HEK293 (cell line): ENCODE data around the gene KICS2.

Experiments
- CTCF ChIA-PET: fragments of 350-600 bp; formaldehyde crosslinking; extraction: SDS; loops from one replicate; lab custom pipeline; 2021; ENCODE audit warnings: antibody characterized with exemption; lab: Yijun Ruan, JAX
- POLR2A ChIA-PET: fragments of 300-600 bp; formaldehyde crosslinking; extraction: SDS; loops from one replicate; lab custom pipeline; 2020; ENCODE audit warnings: antibody characterized with exemption, inconsistent platforms; lab: Yijun Ruan, JAX
- H3K27ac ChIP-seq: fragments of 200-500 bp; sonication (Bioruptor generic); 2 replicates; pipeline ENCODE4 v1.5.1; 2014; ENCODE audit warnings: low read depth, low read length, control low read depth, inconsistent platforms; ENCODE audit errors: extremely low read depth
- H3K36me3 ChIP-seq, 2 experiments: fragments of 200-500 bp in 1 of 2; sonication (Bioruptor generic) in 1 of 2; 1 replicate in 1 of 2; 2 replicates in 1 of 2; pipeline ENCODE4 v1.5.1; 2014 to 2017; ENCODE audit warnings: inconsistent platforms in 2 of 2, low read length in 2 of 2; ENCODE audit not compliant: control insufficient read depth in 2 of 2, insufficient read depth in 1 of 2
- H3K4me1 ChIP-seq: fragments of 200-500 bp; sonication (Bioruptor generic); 2 replicates; pipeline ENCODE4 v1.5.1; 2014; ENCODE audit warnings: mild to moderate bottlenecking, low read length, inconsistent platforms; ENCODE audit not compliant: control insufficient read depth, insufficient read depth
- H3K4me3 ChIP-seq: 2 replicates; pipeline ENCODE4 v1.5.1; 2011; ENCODE audit warnings: low read depth, mild to moderate bottlenecking, control low read depth, low read length, moderate library complexity
- H3K9me3 ChIP-seq: fragments of 200-500 bp; sonication (Bioruptor generic); 2 replicates; pipeline ENCODE4 v1.5.1; 2014; ENCODE audit warnings: low read depth, low read length, inconsistent platforms; ENCODE audit not compliant: control insufficient read depth, insufficient read depth
- AEBP2 ChIP-seq: fragments of 450-650 bp; formaldehyde crosslinking; IDR thresholded peaks from 2 replicates; pipeline ENCODE4 v1.5.1; 2016; ENCODE audit warnings: missing biosample characterization, missing genetic modification characterization, borderline replicate concordance
- BCL11A ChIP-seq: fragments of 450-650 bp; formaldehyde crosslinking; IDR thresholded peaks from 2 replicates; pipeline ENCODE4 v1.5.1; 2016; ENCODE audit warnings: low read depth, missing biosample characterization, missing genetic modification characterization
- FEZF1 ChIP-seq: fragments of 450-650 bp; formaldehyde crosslinking; IDR thresholded peaks from 2 replicates; pipeline ENCODE4 v1.5.1; 2016; ENCODE audit warnings: missing biosample characterization, missing genetic modification characterization
- HOXD13 ChIP-seq: sonication (generic); formaldehyde crosslinking; IDR thresholded peaks from 2 replicates; pipeline ENCODE4 v1.8.0; 2022; ENCODE audit warnings: missing genetic modification reagents, borderline replicate concordance
- KLF17 ChIP-seq: fragments of 450-650 bp; formaldehyde crosslinking; IDR thresholded peaks from 2 replicates; pipeline ENCODE4 v1.5.1; 2016; ENCODE audit warnings: missing biosample characterization, missing genetic modification characterization
- KLF9 ChIP-seq: fragments of 450-650 bp; formaldehyde crosslinking; IDR thresholded peaks from 2 replicates; pipeline ENCODE4 v1.5.1; 2016; ENCODE audit warnings: missing biosample characterization, missing genetic modification characterization, low read depth
- PRDM2 ChIP-seq: fragments of 450-650 bp; formaldehyde crosslinking; IDR thresholded peaks from 2 replicates; pipeline ENCODE4 v1.5.1; 2016; ENCODE audit warnings: missing biosample characterization, missing genetic modification characterization, borderline replicate concordance
- SETDB1 ChIP-seq: IDR thresholded peaks from one replicate; pipeline ENCODE4 v1.6.1; 2017; ENCODE audit warnings: mild to moderate bottlenecking, low read length, moderate library complexity, mixed read lengths; ENCODE audit not compliant: insufficient read length
- ZBTB20 ChIP-seq: fragments of 450-650 bp; formaldehyde crosslinking; IDR thresholded peaks from 2 replicates; pipeline ENCODE4 v1.5.1; 2016; ENCODE audit warnings: missing biosample characterization, missing genetic modification characterization
- ZEB2 ChIP-seq: fragments of 450-650 bp; formaldehyde crosslinking; IDR thresholded peaks from 2 replicates; pipeline ENCODE4 v1.5.1; 2016; ENCODE audit warnings: missing biosample characterization, missing genetic modification characterization
- ZNF146 ChIP-seq: fragments of 450-650 bp; formaldehyde crosslinking; IDR thresholded peaks from 2 replicates; pipeline ENCODE4 v1.5.1; 2016; ENCODE audit warnings: missing biosample characterization, missing genetic modification characterization
- ZNF157 ChIP-seq: fragments of 450-650 bp; formaldehyde crosslinking; IDR thresholded peaks from 2 replicates; pipeline ENCODE4 v1.5.1; 2016; ENCODE audit warnings: missing biosample characterization, missing genetic modification characterization
- ZNF214 ChIP-seq: fragments of 450-650 bp; formaldehyde crosslinking; IDR thresholded peaks from 2 replicates; pipeline ENCODE4 v1.5.1; 2017; ENCODE audit warnings: missing biosample characterization, mild to moderate bottlenecking, missing genetic modification characterization, borderline replicate concordance
- ZNF266 ChIP-seq: fragments of 450-650 bp; formaldehyde crosslinking; IDR thresholded peaks from 2 replicates; pipeline ENCODE4 v1.5.1; 2016; ENCODE audit warnings: missing biosample characterization, missing genetic modification characterization, low read depth
- ZNF335 ChIP-seq: fragments of 450-650 bp; formaldehyde crosslinking; conservative IDR thresholded peaks from 2 replicates; pipeline ENCODE4 v1.5.1; 2016; ENCODE audit warnings: missing biosample characterization, missing genetic modification characterization
- ZNF341 ChIP-seq: fragments of 450-650 bp; formaldehyde crosslinking; IDR thresholded peaks from 2 replicates; pipeline ENCODE4; 2016; ENCODE audit warnings: low read depth, missing biosample characterization, missing genetic modification characterization
- ZNF354C ChIP-seq: fragments of 450-650 bp; formaldehyde crosslinking; IDR thresholded peaks from 2 replicates; pipeline ENCODE4 v1.5.1; 2016; ENCODE audit warnings: missing biosample characterization, missing genetic modification characterization, low read depth, borderline replicate concordance
- ZNF391 ChIP-seq: fragments of 450-650 bp; formaldehyde crosslinking; IDR thresholded peaks from 2 replicates; pipeline ENCODE4 v1.5.1; 2016; ENCODE audit warnings: low read depth, missing biosample characterization, missing genetic modification characterization, borderline replicate concordance
- ZNF449 ChIP-seq: fragments of 450-650 bp; formaldehyde crosslinking; IDR thresholded peaks from 2 replicates; pipeline ENCODE4 v1.5.1; 2017; ENCODE audit warnings: missing biosample characterization, mild to moderate bottlenecking, missing genetic modification characterization, moderate library complexity
- ZNF549 ChIP-seq: fragments of 450-650 bp; IDR thresholded peaks from 2 replicates; pipeline ENCODE4 v1.5.1; 2018; ENCODE audit warnings: missing biosample characterization, missing genetic modification characterization, mild to moderate bottlenecking, inconsistent platforms, moderate library complexity
- ZNF610 ChIP-seq: fragments of 450-650 bp; formaldehyde crosslinking; IDR thresholded peaks from 2 replicates; pipeline ENCODE4 v1.5.1; 2016; ENCODE audit warnings: missing biosample characterization, missing genetic modification characterization, borderline replicate concordance
- ZNF626 ChIP-seq: fragments of 450-650 bp; sonication (Bioruptor Pico); formaldehyde crosslinking; IDR thresholded peaks from 2 replicates; pipeline ENCODE4 v1.5.1; 2018; ENCODE audit warnings: missing biosample characterization, missing genetic modification characterization, inconsistent platforms
- ZNF785 ChIP-seq: fragments of 450-650 bp; formaldehyde crosslinking; IDR thresholded peaks from 2 replicates; pipeline ENCODE4 v1.5.1; 2016; ENCODE audit warnings: missing biosample characterization, missing genetic modification characterization
- ZSCAN18 ChIP-seq: fragments of 450-650 bp; formaldehyde crosslinking; IDR thresholded peaks from 2 replicates; pipeline ENCODE4 v1.5.1; 2016; ENCODE audit warnings: missing biosample characterization, missing genetic modification characterization
- ZSCAN23 ChIP-seq: fragments of 450-650 bp; formaldehyde crosslinking; IDR thresholded peaks from 2 replicates; pipeline ENCODE4 v1.5.1; 2016; ENCODE audit warnings: missing biosample characterization, missing genetic modification characterization

KICS2 gene

GRCh38 chr12:64253356-64253755 is 31.3 kb upstream of the KICS2 start:
- Histone ChIP-seq H3K9me3 (no peaks in the 10 kb centered on the region), H3K4me3 (no peak overlapping the region), H3K27ac (no peak overlapping the region), H3K36me3 (no peaks in the 10 kb centered on the region), H3K4me1 (no peaks in the 10 kb centered on the region)
- TF ChIP-seq ZSCAN18 (tag by site-specific recombination) (no peak), ZNF146 (no peak), ZEB2 (tag by site-specific recombination) (no peak), ZSCAN23 (tag by site-specific recombination) (no peak), ZNF335 (tag by site-specific recombination) (no peak), ZNF549 (no peak), ZNF626 (tag by site-specific recombination) (no peak), ZNF354C (tag by site-specific recombination) (no peak), ZNF785 (tag by site-specific recombination) (no peak), AEBP2 (no peak), ZNF341 (tag by site-specific recombination) (no peak), HOXD13 (no peak), KLF17 (tag by site-specific recombination) (no peak), ZNF157 (tag by site-specific recombination) (no peak), KLF9 (tag by site-specific recombination) (no peak), ZNF391 (tag by site-specific recombination) (no peak), ZNF610 (tag by site-specific recombination) (no peak)
- ChIA-PET POLR2A (no interaction called here), CTCF (no interaction called here)

- Histone ChIP-seq H3K4me1 (no peaks in the 10 kb centered on the region), H3K4me3 (no peak overlapping the region), H3K36me3 (no peaks in the 10 kb centered on the region), H3K9me3 (no peaks in the 10 kb centered on the region), H3K27ac (no peak overlapping the region)
- CTCF ChIA-PET = no interaction called here
- POLR2A ChIA-PET = no interaction called here
- no peak for TF ChIP-seq ZNF449 (tag by site-specific recombination)
- no peak for TF ChIP-seq BCL11A (tag by site-specific recombination)
- no peak for TF ChIP-seq PRDM2 (tag by site-specific recombination)
- TF ChIP-seq ZNF146 = no peak
- no peak for TF ChIP-seq ZNF214
- TF ChIP-seq ZNF266 (tag by site-specific recombination) = no peak
- TF ChIP-seq FEZF1 = no peak
- no peak for TF ChIP-seq SETDB1
- TF ChIP-seq ZBTB20 = no peak
These were observed 30.6 kb upstream of the KICS2 start for GRCh38 chr12:64252681-64253080.
